SK-N-SH treated with all-trans-retinoic acid at 6 μM for 48 hours (cell line): Measurements from ENCODE around the gene SIDT1.

Experiments used
- ARNTL ChIP-seq: fragments of 450-650 bp; formaldehyde crosslinking; IDR thresholded peaks from 2 replicates; pipeline ENCODE4 v1.5.0; 2020; ENCODE audit warnings: low read depth, mild to moderate bottlenecking, moderate library complexity, borderline replicate concordance
- CREB5 ChIP-seq: fragments of 250-450 bp; sonication (Bioruptor Pico); IDR thresholded peaks from 2 replicates; pipeline ENCODE4 v1.5.1; 2020; ENCODE audit warnings: low read depth, mild to moderate bottlenecking, moderate library complexity
- CSDC2 ChIP-seq: fragments of 250-450 bp; sonication (Bioruptor Pico); IDR thresholded peaks from 2 replicates; pipeline ENCODE4 v1.5.0; 2020; ENCODE audit warnings: mild to moderate bottlenecking, moderate library complexity
- ESRRG ChIP-seq: fragments of 250-450 bp; sonication (Bioruptor Pico); IDR thresholded peaks from 2 replicates; pipeline ENCODE4 v1.6.1; 2021; ENCODE audit warnings: mild to moderate bottlenecking
- RARB ChIP-seq: fragments of 250-450 bp; sonication (Bioruptor Pico); IDR thresholded peaks from 2 replicates; pipeline ENCODE4 v1.8.0; 2021; ENCODE audit warnings: mild to moderate bottlenecking, moderate library complexity
- TCF4 ChIP-seq: fragments of 250-450 bp; sonication (Bioruptor Pico); IDR thresholded peaks from 2 replicates; pipeline ENCODE4 v1.8.0; 2021; ENCODE audit warnings: mild to moderate bottlenecking, moderate library complexity, borderline replicate concordance
- ZC3H10 ChIP-seq: fragments of 250-450 bp; sonication (Bioruptor Pico); IDR thresholded peaks from 2 replicates; pipeline ENCODE4 v1.5.1; 2021; ENCODE audit warnings: mild to moderate bottlenecking, moderate library complexity
- ZFP3 ChIP-seq: fragments of 250-450 bp; sonication (Bioruptor Pico); IDR thresholded peaks from 2 replicates; pipeline ENCODE4 v1.5.0; 2020; ENCODE audit warnings: mild to moderate bottlenecking, moderate library complexity
- TF ChIP-seq, protein P1 (sequence below): fragments of 250-450 bp; sonication (Bioruptor Pico); IDR thresholded peaks from 2 replicates; pipeline ENCODE4 v1.5.1; 2021; ENCODE audit warnings: mild to moderate bottlenecking, moderate library complexity

GRCh38 chr3:113602256-113602655 is 69.9 kb downstream of the SIDT1 start:
- TF ChIP-seq ARNTL (CRISPR knock-in tag) (no peak), CREB5 (CRISPR knock-in tag) (no peak), ESRRG (no peak), TCF4 (CRISPR knock-in tag) (no peak), CSDC2 (CRISPR knock-in tag) (no peak), ZFP3 (no peak), RARB (CRISPR knock-in tag) (no peak), ZC3H10 (CRISPR knock-in tag) (no peak)
- TF ChIP-seq, protein P1, sequence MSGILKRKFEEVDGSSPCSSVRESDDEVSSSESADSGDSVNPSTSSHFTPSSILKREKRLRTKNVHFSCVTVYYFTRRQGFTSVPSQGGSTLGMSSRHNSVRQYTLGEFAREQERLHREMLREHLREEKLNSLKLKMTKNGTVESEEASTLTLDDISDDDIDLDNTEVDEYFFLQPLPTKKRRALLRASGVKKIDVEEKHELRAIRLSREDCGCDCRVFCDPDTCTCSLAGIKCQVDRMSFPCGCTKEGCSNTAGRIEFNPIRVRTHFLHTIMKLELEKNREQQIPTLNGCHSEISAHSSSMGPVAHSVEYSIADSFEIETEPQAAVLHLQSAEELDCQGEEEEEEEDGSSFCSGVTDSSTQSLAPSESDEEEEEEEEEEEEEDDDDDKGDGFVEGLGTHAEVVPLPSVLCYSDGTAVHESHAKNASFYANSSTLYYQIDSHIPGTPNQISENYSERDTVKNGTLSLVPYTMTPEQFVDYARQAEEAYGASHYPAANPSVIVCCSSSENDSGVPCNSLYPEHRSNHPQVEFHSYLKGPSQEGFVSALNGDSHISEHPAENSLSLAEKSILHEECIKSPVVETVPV (CRISPR knock-in tag) = no peak
